HUES6 (cell line): ENCODE data around the gene MLPH.

ENCODE experiments used
- H3K27ac ChIP-seq: 2 replicates; pipeline ENCODE4 v1.7.0; 2013; ENCODE audit warnings: low read depth, mild to moderate bottlenecking, low read length, inconsistent platforms
- H3K27me3 ChIP-seq: 2 replicates; pipeline ENCODE4 v1.6.1; 2013; ENCODE audit warnings: low read length; ENCODE audit not compliant: control insufficient read depth, insufficient read depth
- H3K36me3 ChIP-seq: 2 replicates; pipeline ENCODE4 v1.6.1; 2013; ENCODE audit warnings: low read length; ENCODE audit not compliant: control insufficient read depth, insufficient read depth
- H3K4me1 ChIP-seq: 2 replicates; pipeline ENCODE4 v1.6.1; 2013; ENCODE audit warnings: low read length; ENCODE audit not compliant: control insufficient read depth, insufficient read depth
- H3K4me3 ChIP-seq: 2 replicates; pipeline ENCODE4 v1.5.1; 2013; ENCODE audit warnings: low read depth, low read length
- H3K9ac ChIP-seq: one replicate; pipeline ENCODE4 v1.6.1; 2013; ENCODE audit warnings: mild to moderate bottlenecking, low read length
- H3K9me3 ChIP-seq: 2 replicates; pipeline ENCODE4 v1.6.1; 2013; ENCODE audit warnings: low read depth, low read length; ENCODE audit not compliant: control insufficient read depth, insufficient read depth

Gene MLPH

DNA sequence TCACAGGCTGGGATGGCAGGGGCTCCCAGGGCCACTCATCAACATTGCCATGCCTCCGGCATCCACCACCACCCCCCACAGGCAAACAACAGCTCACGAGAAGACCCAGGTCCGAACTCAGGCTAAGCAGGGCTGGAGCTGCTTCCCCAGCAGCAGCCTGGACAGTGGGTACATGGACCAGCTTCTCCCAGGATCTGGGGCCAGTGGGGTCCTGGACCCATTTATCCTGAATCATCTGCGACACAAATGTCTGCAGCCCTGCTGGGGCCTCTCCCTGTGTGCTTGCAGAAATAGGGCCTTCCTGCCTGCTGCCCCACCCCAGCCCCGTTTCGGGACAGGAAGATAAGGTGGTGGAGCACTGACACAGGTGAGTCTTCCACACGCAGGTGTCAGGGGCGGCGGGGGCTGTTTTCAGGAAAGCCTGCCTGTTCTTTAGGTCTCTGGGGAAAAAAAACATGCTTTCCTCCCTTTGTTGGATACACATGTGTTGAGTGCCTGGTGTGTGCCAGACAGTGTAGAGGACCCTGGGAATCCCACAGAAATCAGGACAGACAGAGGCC lies 83.8 kb downstream of the MLPH start:
- Histone ChIP-seq H3K36me3 (peaks cover 6% of the 10 kb centered on the region; the same call in 1 of the 2 replicates), H3K27me3 (no peaks in the 10 kb centered on the region), H3K9me3 (no peaks in the 10 kb centered on the region), H3K4me1 (peaks cover 11% of the 10 kb centered on the region), H3K27ac (no peak overlapping the region), H3K4me3 (no peak overlapping the region), H3K9ac (no peak overlapping the region)

DNA sequence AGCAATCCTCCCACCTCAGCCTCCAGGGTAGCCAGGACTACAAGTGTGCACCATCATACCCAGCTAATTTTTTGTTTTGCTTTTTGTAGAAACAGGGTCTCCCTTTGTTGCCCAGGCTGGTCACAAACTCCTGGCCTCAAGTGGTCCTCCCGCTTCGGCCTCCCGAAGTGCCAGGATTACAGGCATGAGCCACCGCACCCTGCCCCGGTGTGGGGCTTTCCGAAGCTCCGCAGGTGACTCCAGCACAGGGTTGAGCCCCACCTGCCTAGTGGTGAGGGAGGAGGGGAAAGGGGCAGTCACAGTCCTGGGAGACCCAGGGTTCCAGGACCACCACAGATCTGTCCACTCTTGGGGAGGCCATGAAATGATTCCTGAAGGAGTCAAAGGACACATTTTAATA lies 84.5 kb downstream of the MLPH start:
- H3K27me3 ChIP-seq: no peaks in the 10 kb centered on the region
- no peak overlapping the region for H3K27ac ChIP-seq
- H3K9ac ChIP-seq: no peak overlapping the region
- H3K4me3 ChIP-seq: no peak overlapping the region
- peaks cover 11% of the 10 kb centered on the region for H3K4me1 ChIP-seq
- no peaks in the 10 kb centered on the region for H3K9me3 ChIP-seq
- H3K36me3 ChIP-seq: peaks cover 12% of the 10 kb centered on the region

DNA sequence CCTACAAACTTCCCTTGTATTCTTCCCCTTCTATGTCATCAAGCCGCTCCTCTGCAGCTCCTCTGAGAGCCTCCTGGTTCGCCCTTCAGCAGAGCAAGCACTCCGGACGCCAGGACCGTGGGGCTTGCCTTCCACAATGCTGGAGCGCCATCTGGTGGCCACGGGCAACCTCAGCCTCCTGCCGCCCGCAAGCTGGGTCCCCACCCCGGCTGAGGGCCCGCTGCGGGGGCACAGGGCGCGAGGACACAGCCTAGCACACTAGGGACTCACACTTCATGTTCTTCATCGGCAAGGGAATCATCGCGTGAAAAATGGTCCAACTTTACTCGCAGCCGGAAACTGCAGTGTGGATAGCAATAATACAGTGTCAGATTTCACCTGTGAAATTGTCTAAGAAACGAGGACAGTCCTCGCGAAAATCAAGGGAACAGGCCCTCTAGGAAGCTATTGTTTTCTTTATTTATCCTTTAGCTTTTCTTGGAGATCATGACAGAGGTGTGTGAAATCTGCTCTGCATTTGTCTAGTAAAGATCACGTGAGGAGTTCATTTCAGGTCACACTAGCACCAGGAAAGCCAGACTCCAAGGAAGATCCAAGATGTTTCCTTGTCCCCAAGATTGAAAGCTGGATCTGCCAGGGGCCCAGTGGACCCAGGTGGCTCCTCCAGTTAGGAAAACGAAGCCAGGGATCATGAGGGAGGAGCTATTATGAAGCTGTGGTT lies 85.1 kb downstream of the MLPH start:
- Histone ChIP-seq H3K9ac (no peak overlapping the region), H3K27me3 (no peaks in the 10 kb centered on the region), H3K4me3 (no peak overlapping the region), H3K9me3 (no peaks in the 10 kb centered on the region), H3K4me1 (peaks cover 11% of the 10 kb centered on the region), H3K27ac (no peak overlapping the region), H3K36me3 (peaks cover 18% of the 10 kb centered on the region)

DNA sequence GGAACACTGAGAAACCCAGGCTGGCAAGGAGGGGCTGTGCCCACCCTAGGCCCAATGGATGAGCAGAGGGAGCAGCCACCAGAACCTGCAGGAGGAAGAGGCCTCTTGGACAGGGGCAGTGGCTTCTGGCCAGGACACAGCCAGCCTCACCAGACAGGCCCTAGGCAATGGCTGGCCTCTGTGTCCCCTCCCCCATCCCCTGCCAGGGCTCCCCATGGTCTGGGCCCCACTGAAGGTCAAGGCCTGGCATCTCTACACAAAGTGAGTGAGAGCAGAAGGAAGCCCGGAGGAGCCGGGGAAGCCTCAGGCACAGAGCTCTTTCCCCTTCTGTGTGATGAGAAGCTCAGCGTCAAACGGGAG lies 85.7 kb downstream of the MLPH start:
- Histone ChIP-seq H3K27me3 (no peaks in the 10 kb centered on the region), H3K9me3 (no peaks in the 10 kb centered on the region), H3K27ac (no peak overlapping the region), H3K36me3 (peaks cover 23% of the 10 kb centered on the region), H3K4me3 (no peak overlapping the region), H3K9ac (no peak overlapping the region), H3K4me1 (peaks cover 11% of the 10 kb centered on the region)

GRCh38 chr2:237573721-237574415 lies 86.8 kb downstream of the MLPH start:
- no peaks in the 10 kb centered on the region for H3K9me3 ChIP-seq
- H3K4me1 ChIP-seq: peaks cover 11% of the 10 kb centered on the region
- no peak overlapping the region for H3K4me3 ChIP-seq
- peaks cover 34% of the 10 kb centered on the region for H3K36me3 ChIP-seq
- no peak overlapping the region for H3K9ac ChIP-seq
- no peak overlapping the region for H3K27ac ChIP-seq
- no peaks in the 10 kb centered on the region for H3K27me3 ChIP-seq

DNA sequence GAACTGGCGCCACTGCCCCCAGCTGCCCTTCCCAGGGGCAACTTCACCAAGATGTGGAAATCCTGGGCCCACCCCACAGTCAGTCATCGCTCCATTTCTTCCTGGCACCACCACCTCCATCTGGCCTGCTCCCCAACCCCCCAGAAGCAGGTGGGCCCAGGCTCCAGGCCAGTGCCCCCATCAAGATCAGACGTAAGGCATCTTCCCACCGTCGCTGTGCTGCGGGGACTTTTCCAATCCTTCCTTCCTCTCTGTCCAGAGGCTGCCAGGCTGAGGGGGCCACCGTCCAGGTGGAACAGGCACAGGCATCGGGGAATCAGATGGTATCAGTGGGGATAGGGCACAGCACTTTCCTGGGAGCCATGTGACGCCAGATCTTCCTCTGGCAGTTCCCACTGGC lies 87.4 kb downstream of the MLPH start:
- H3K36me3 ChIP-seq: peaks cover 39% of the 10 kb centered on the region
- no peak overlapping the region for H3K9ac ChIP-seq
- H3K27ac ChIP-seq: no peak overlapping the region
- no peaks in the 10 kb centered on the region for H3K27me3 ChIP-seq
- H3K9me3 ChIP-seq: no peaks in the 10 kb centered on the region
- peaks cover 11% of the 10 kb centered on the region for H3K4me1 ChIP-seq
- no peak overlapping the region for H3K4me3 ChIP-seq

GRCh38 chr2:237574894-237575868 lies 88.1 kb downstream of the MLPH start:
- peaks cover 11% of the 10 kb centered on the region for H3K4me1 ChIP-seq
- peaks cover 46% of the 10 kb centered on the region for H3K36me3 ChIP-seq
- H3K27ac ChIP-seq: no peak overlapping the region
- no peaks in the 10 kb centered on the region for H3K27me3 ChIP-seq
- no peak overlapping the region for H3K4me3 ChIP-seq
- H3K9me3 ChIP-seq: no peaks in the 10 kb centered on the region
- no peak overlapping the region for H3K9ac ChIP-seq

- H3K9ac ChIP-seq: no peak overlapping the region
Measured at GRCh38 chr2:237575869-237576862, 89.1 kb downstream of the MLPH start.

DNA sequence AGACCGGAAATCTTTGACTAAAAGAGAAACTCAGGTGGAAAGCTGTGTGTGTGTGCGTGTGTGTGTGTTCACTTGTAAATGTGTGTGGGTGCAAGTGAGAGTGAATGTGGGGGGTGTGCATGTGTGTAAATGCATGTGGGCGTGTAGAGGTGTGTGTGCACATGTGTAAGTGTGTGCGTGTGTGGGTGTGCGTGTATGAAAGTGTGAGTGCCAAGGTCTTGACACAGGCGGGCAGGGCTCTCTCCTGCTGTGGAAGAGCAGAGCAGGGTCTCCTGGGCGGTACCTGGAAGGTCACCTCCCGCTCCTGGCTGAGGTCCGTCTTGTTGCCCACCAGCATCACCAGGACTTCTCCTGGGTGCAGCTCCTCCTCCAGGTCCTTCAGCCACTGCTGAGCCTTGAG lies 89.9 kb downstream of the MLPH start:
- Histone ChIP-seq H3K27me3 (no peaks in the 10 kb centered on the region), H3K9ac (no peak overlapping the region), H3K4me1 (peaks cover 11% of the 10 kb centered on the region), H3K27ac (no peak overlapping the region), H3K9me3 (no peaks in the 10 kb centered on the region), H3K4me3 (no peak overlapping the region), H3K36me3 (peaks cover 56% of the 10 kb centered on the region)

More at GRCh38 chr2:237575869-237576862, 89.1 kb downstream of the MLPH start:
- no peak overlapping the region for H3K4me3 ChIP-seq
- H3K4me1 ChIP-seq: peaks cover 11% of the 10 kb centered on the region
- peaks cover 52% of the 10 kb centered on the region for H3K36me3 ChIP-seq
- no peak overlapping the region for H3K27ac ChIP-seq
- no peaks in the 10 kb centered on the region for H3K27me3 ChIP-seq
- no peaks in the 10 kb centered on the region for H3K9me3 ChIP-seq

DNA sequence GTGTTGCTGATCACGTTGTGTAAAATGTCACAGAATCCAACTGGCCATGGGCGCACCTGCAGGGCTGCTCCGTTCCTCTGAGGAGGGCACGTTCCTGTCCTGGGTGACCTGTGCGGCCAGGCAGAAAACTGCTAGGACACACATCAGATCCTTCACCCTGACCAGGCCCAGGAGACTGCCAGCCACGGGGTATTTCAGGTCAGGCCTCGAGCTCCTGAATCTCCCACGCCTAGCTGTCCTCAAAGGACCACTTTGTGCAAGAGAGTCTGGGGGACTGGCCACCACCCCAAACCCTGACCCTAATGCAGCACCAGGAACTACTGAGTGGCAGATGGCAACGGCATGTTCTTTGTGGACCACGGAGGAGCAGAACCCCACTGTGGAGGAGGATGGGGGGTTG lies 90.4 kb downstream of the MLPH start:
- H3K36me3 ChIP-seq: peaks cover 61% of the 10 kb centered on the region
- peaks cover 12% of the 10 kb centered on the region for H3K4me1 ChIP-seq
- no peak overlapping the region for H3K4me3 ChIP-seq
- no peaks in the 10 kb centered on the region for H3K27me3 ChIP-seq
- H3K9me3 ChIP-seq: no peaks in the 10 kb centered on the region
- no peak overlapping the region for H3K27ac ChIP-seq
- H3K9ac ChIP-seq: no peak overlapping the region
